Measurements from ENCODE around the gene SRSF4. TPM values are rescaled to one million over a fixed set of nuclear protein-coding genes. Genes with fewer than 3 reads are reported as not detected.

The SRSF4 gene
- total RNA-seq, 1 donor from 2014 or later, result 92.6 TPM

GRCh38 chr1:29186707-29187106, 5.0 kb upstream of the SRSF4 start:
- intact Hi-C loops (cut with micrococcal nuclease), result no loop called here
- no peak for TF ChIP-seq CTCF (IDR thresholded peaks at IDR 0.05)
- ChIA-PET CTCF (interaction anchor here (1.1 kb wide), 1 partner anchor 16 kb away, joined by 7 read pairs; no protein-coding TSS in a partner anchor), POLR2A (interaction anchor here (0.9 kb wide), 1 partner anchor 11 kb away, joined by 4 read pairs; no protein-coding TSS in a partner anchor)
- Mint-ChIP-seq H3K4me1 (peaks cover 5% of the 10 kb centered on the region), H3K27ac (no peak overlapping the region), H3K9me3 (no peaks in the 10 kb centered on the region), H3K4me3 (no peak overlapping the region), H3K36me3 (ENCODE audit: low read depth) (peaks cover 3% of the 10 kb centered on the region), H3K27me3 (no peaks in the 10 kb centered on the region)
- DNase-seq, result no peak
- no peak for ATAC-seq (ENCODE audit: low read depth)

- Mint-ChIP-seq H3K27ac (no peak overlapping the region), H3K4me1 (peaks cover 5% of the 10 kb centered on the region), H3K36me3 (ENCODE audit: low read depth) (peaks cover 5% of the 10 kb centered on the region), H3K4me3 (no peak overlapping the region), H3K27me3 (no peaks in the 10 kb centered on the region), H3K9me3 (no peaks in the 10 kb centered on the region)
- TF ChIP-seq CTCF (IDR thresholded peaks at IDR 0.05), result no peak
- ATAC-seq (ENCODE audit: low read depth) (no peak), DNase-seq (no peak)
- intact Hi-C loops (cut with micrococcal nuclease), result no loop called here
- POLR2A ChIA-PET, result interaction anchor here (0.9 kb wide), 1 partner anchor 11 kb away, joined by 4 read pairs; no protein-coding TSS in a partner anchor
- CTCF ChIA-PET, result no interaction called here
These were observed 4.6 kb upstream of the SRSF4 start for GRCh38 chr1:29186252-29186651.

GRCh38 chr1:29183287-29183686, 1.6 kb upstream of the SRSF4 start:
- no peak overlapping the region for H3K27ac Mint-ChIP-seq
- H3K27me3 Mint-ChIP-seq, result no peaks in the 10 kb centered on the region
- peaks cover 23% of the 10 kb centered on the region for H3K36me3 Mint-ChIP-seq (ENCODE audit: low read depth)
- no peak for TF ChIP-seq CTCF (IDR thresholded peaks at IDR 0.05)
- ATAC-seq (ENCODE audit: low read depth), result no peak
- intact Hi-C loops (cut with micrococcal nuclease), result loop anchor here (2.0 to 5.0 kb wide), 4 partner anchors 540 to 1534 kb away; partner anchors contain the start of gene TAF12
- ChIA-PET CTCF (interaction anchor here (3.9 kb wide), 1 partner anchor 19 kb away, joined by 25 read pairs; no protein-coding TSS in a partner anchor), POLR2A (interaction anchor here (0.7 to 2.5 kb wide), 3 partner anchors 16 to 299 kb away, joined by 4 to 13 read pairs (median 6); partner anchors contain the start of gene TMEM200B)
- peaks cover 30% of the 10 kb centered on the region for H3K4me1 Mint-ChIP-seq
- peak overlapping the region; percentile 2 for H3K4me3 Mint-ChIP-seq
- no peak for DNase-seq
- no peaks in the 10 kb centered on the region for H3K9me3 Mint-ChIP-seq

GRCh38 chr1:29180497-29181412, 945 bp downstream of the SRSF4 start:
- H3K9me3 Mint-ChIP-seq, result no peaks in the 10 kb centered on the region
- no peak for ATAC-seq (ENCODE audit: low read depth)
- intact Hi-C loops (cut with micrococcal nuclease), result loop anchor here (1.0 to 5.0 kb wide), 12 partner anchors 9 to 1885 kb away; partner anchors contain the start of genes MECR, PUM1, RCC1 and RNU11
- POLR2A ChIA-PET, result interaction anchor here (0.6 to 3.0 kb wide), 19 partner anchors 10 to 852 kb away, joined by 3 to 29 read pairs (median 8); partner anchors contain the start of genes EPB41, GMEB1, MECR and MED18
- H3K36me3 Mint-ChIP-seq (ENCODE audit: low read depth), result peaks cover 33% of the 10 kb centered on the region
- peaks cover 51% of the 10 kb centered on the region for H3K4me1 Mint-ChIP-seq
- CTCF ChIA-PET, result interaction anchor here (1.2 to 3.9 kb wide), 6 partner anchors 9 to 444 kb away, joined by 3 to 25 read pairs (median 8); partner anchors contain the start of gene YTHDF2
- no peak for DNase-seq
- peak overlapping the region; percentile 95 for H3K4me3 Mint-ChIP-seq
- H3K27ac Mint-ChIP-seq, result peak overlapping the region; percentile 92
- H3K27me3 Mint-ChIP-seq, result no peaks in the 10 kb centered on the region
- no peak for TF ChIP-seq CTCF (IDR thresholded peaks at IDR 0.05)
